HG02943 (cell line): ENCODE measurements around the gene LIFR.

Source experiments
- ATAC-seq: cut with Tn5 transposase; IDR thresholded peaks from one replicate; pipeline ENCODE4 v1.9.1; 2021; ENCODE audit warnings: mild to moderate bottlenecking, low read depth, moderate library complexity; ENCODE audit not compliant: unreplicated experiment

Gene LIFR

GRCh38 chr5:38469707-38470267 is 86.7 kb downstream of the LIFR start:
- ATAC-seq: no peak

GRCh38 chr5:38468978-38469706 is 87.3 kb downstream of the LIFR start:
- no peak for ATAC-seq

- no peak for ATAC-seq
Measured at GRCh38 chr5:38468202-38468673, 88.2 kb downstream of the LIFR start.

GRCh38 chr5:38467353-38468040 is 88.9 kb downstream of the LIFR start:
- no peak for ATAC-seq

GRCh38 chr5:38466424-38467189 is 89.8 kb downstream of the LIFR start:
- ATAC-seq: no peak

- no peak for ATAC-seq
Measured at GRCh38 chr5:38465702-38466423, 90.6 kb downstream of the LIFR start.

- no peak for ATAC-seq
Measured at GRCh38 chr5:38465061-38465460, 91.4 kb downstream of the LIFR start.

- no peak for ATAC-seq
Measured at GRCh38 chr5:38463634-38464521, 92.6 kb downstream of the LIFR start.

GRCh38 chr5:38462976-38463633 is 93.3 kb downstream of the LIFR start:
- ATAC-seq: no peak

GRCh38 chr5:38458174-38458573 is 98.3 kb downstream of the LIFR start:
- ATAC-seq: no peak

GRCh38 chr5:38456657-38457399 is 99.6 kb downstream of the LIFR start:
- no peak for ATAC-seq

- ATAC-seq: peak; percentile 56
Measured at GRCh38 chr5:38455796-38456330, 100.6 kb downstream of the LIFR start.

GRCh38 chr5:38453921-38454320 is 102.5 kb downstream of the LIFR start:
- ATAC-seq: peak; percentile 2

GRCh38 chr5:38453506-38453905 is 102.9 kb downstream of the LIFR start:
- peak; percentile 99 for ATAC-seq

GRCh38 chr5:38452201-38452600 is 104.2 kb downstream of the LIFR start:
- no peak for ATAC-seq

GRCh38 chr5:38451074-38451725 is 105.2 kb downstream of the LIFR start:
- ATAC-seq: no peak

- no peak for ATAC-seq
Measured at GRCh38 chr5:38450627-38451026, 105.8 kb downstream of the LIFR start.
